HG02642 (cell line): Measurements from ENCODE around the gene CMIP.

Experiments used
- ATAC-seq: cut with Tn5 transposase; IDR thresholded peaks from one replicate; pipeline ENCODE4 v1.9.1; 2021; ENCODE audit warnings: mild to moderate bottlenecking; ENCODE audit not compliant: unreplicated experiment, poor library complexity

The CMIP gene

GRCh38 chr16:81744385-81744784, 299.8 kb downstream of the CMIP start:
- ATAC-seq = no peak

GRCh38 chr16:81744911-81745310, 300.3 kb downstream of the CMIP start:
- no peak for ATAC-seq

GRCh38 chr16:81745704-81746558, 301.3 kb downstream of the CMIP start:
- ATAC-seq = peak; percentile 65

GRCh38 chr16:81746566-81746965, 302.0 kb downstream of the CMIP start:
- ATAC-seq = no peak

- no peak for ATAC-seq
Observed at GRCh38 chr16:81748476-81749198, 304.0 kb downstream of the CMIP start.

GRCh38 chr16:81752225-81752875, 307.7 kb downstream of the CMIP start:
- ATAC-seq = peak; percentile 91

GRCh38 chr16:81752876-81753227, 308.2 kb downstream of the CMIP start:
- ATAC-seq = no peak

- ATAC-seq = no peak
Observed at GRCh38 chr16:81754858-81755257, 310.2 kb downstream of the CMIP start.

- no peak for ATAC-seq
Observed at GRCh38 chr16:81755915-81756614, 311.5 kb downstream of the CMIP start.

- no peak for ATAC-seq
Observed at GRCh38 chr16:81756615-81757356, 312.2 kb downstream of the CMIP start.

- no peak for ATAC-seq
Observed at GRCh38 chr16:81758376-81758775, 313.8 kb downstream of the CMIP start.
